Measurements from ENCODE around the gene SORCS2. TPM values are rescaled to one million over a fixed set of nuclear protein-coding genes. Genes with fewer than 3 reads are reported as not detected.

SORCS2 gene
- total RNA-seq, 6 experiments from 2014 or later, result 0.18 to 6.2 (median 3.1) TPM

- H3K4me3 ChIP-seq, result no peak overlapping the region
- TF ChIP-seq CTCF (IDR thresholded peaks at IDR 0.05) (no peak), POLR2A (IDR thresholded peaks at IDR 0.05) (no peak)
- no peak overlapping the region for H3K27ac ChIP-seq
- no peaks in the 10 kb centered on the region for H3K9me3 ChIP-seq
- no peaks in the 10 kb centered on the region for H3K4me1 ChIP-seq
- WGBS (ENCODE audit: insufficient coverage, low coverage, low lambda C conversion rate, missing lambda C conversion rate), result 56% methylated on average over 9 of the region's 9 CpGs
- intact Hi-C loops (cut with DNase I), result no loop called here
- ATAC-seq (no peak), DNase-seq (no peak)
- no peaks in the 10 kb centered on the region for H3K27me3 ChIP-seq
- no peaks in the 10 kb centered on the region for H3K36me3 ChIP-seq
These were observed 18.4 kb upstream of the SORCS2 start for GRCh38 chr4:7173841-7174449.

GRCh38 chr4:7179158-7179557 lies 13.2 kb upstream of the SORCS2 start:
- DNase-seq, result no peak
- Histone ChIP-seq H3K27ac (no peak overlapping the region), H3K4me1 (no peaks in the 10 kb centered on the region), H3K4me3 (no peak overlapping the region), H3K27me3 (no peaks in the 10 kb centered on the region), H3K36me3 (no peaks in the 10 kb centered on the region), H3K9me3 (no peaks in the 10 kb centered on the region)
- TF ChIP-seq POLR2A (IDR thresholded peaks at IDR 0.05) (no peak), CTCF (IDR thresholded peaks at IDR 0.05) (no peak)
- 92% methylated on average over 1 of the region's 1 CpG for WGBS (ENCODE audit: insufficient coverage, low coverage, low lambda C conversion rate, missing lambda C conversion rate)
- intact Hi-C loops (cut with DNase I), result no loop called here
- ATAC-seq, result no peak

- DNase-seq (no peak), ATAC-seq (no peak)
- Histone ChIP-seq H3K4me3 (no peak overlapping the region), H3K9me3 (no peaks in the 10 kb centered on the region), H3K27me3 (no peaks in the 10 kb centered on the region), H3K36me3 (no peaks in the 10 kb centered on the region), H3K4me1 (no peaks in the 10 kb centered on the region), H3K27ac (no peak overlapping the region)
- no peak for TF ChIP-seq POLR2A (IDR thresholded peaks at IDR 0.05)
- 55% methylated on average over 3 of the region's 4 CpGs for WGBS (ENCODE audit: insufficient coverage, low coverage, low lambda C conversion rate, missing lambda C conversion rate)
- intact Hi-C loops (cut with DNase I), result loop anchor here in 1 of 2 donors (10.0 kb wide), 1 partner anchor 544 kb away; no protein-coding TSS in a partner anchor
These were observed 11.4 kb upstream of the SORCS2 start for GRCh38 chr4:7180938-7181337.

GRCh38 chr4:7182616-7183015 lies 9.7 kb upstream of the SORCS2 start:
- 73% methylated on average over 3 of the region's 3 CpGs for WGBS (ENCODE audit: insufficient coverage, low coverage, low lambda C conversion rate, missing lambda C conversion rate)
- no peak for TF ChIP-seq POLR2A (IDR thresholded peaks at IDR 0.05)
- TF ChIP-seq CTCF (IDR thresholded peaks at IDR 0.05), result no peak
- Histone ChIP-seq H3K27me3 (no peaks in the 10 kb centered on the region), H3K9me3 (no peaks in the 10 kb centered on the region), H3K4me3 (no peak overlapping the region), H3K27ac (no peak overlapping the region), H3K36me3 (no peaks in the 10 kb centered on the region), H3K4me1 (no peaks in the 10 kb centered on the region)
- intact Hi-C loops (cut with DNase I), result loop anchor here in 1 of 2 donors (10.0 kb wide), 1 partner anchor 542 kb away; no protein-coding TSS in a partner anchor
- ATAC-seq, result no peak
- no peak for DNase-seq

GRCh38 chr4:7183161-7183560 lies 9.2 kb upstream of the SORCS2 start:
- intact Hi-C loops (cut with DNase I), result loop anchor here in 1 of 2 donors (10.0 kb wide), 1 partner anchor 542 kb away; no protein-coding TSS in a partner anchor
- Histone ChIP-seq H3K4me1 (no peaks in the 10 kb centered on the region), H3K4me3 (no peak overlapping the region), H3K36me3 (no peaks in the 10 kb centered on the region), H3K9me3 (no peaks in the 10 kb centered on the region), H3K27ac (no peak overlapping the region), H3K27me3 (no peaks in the 10 kb centered on the region)
- no peak for TF ChIP-seq CTCF (IDR thresholded peaks at IDR 0.05)
- TF ChIP-seq POLR2A (IDR thresholded peaks at IDR 0.05), result no peak
- 43% methylated on average over 1 of the region's 4 CpGs for WGBS (ENCODE audit: insufficient coverage, low coverage, low lambda C conversion rate, missing lambda C conversion rate)
- DNase-seq (no peak), ATAC-seq (no peak)

Measured in right lobe of liver (tissue), 6 donors.